Effector memory CD4-positive, alpha-beta T cell (primary cell): ENCODE measurements around the gene ALDH18A1.

Source experiments
- DNase-seq, 3 donors: peaks; one replicate each; pipeline ENCODE4 v3.0.0-alpha.2; 2020
- H3K27ac ChIP-seq: 2 replicates; pipeline ENCODE4 v1.7.0; 2013; ENCODE audit warnings: mild to moderate bottlenecking, low read length, moderate library complexity; ENCODE audit not compliant: insufficient read depth, poor library complexity, severe bottlenecking
- H3K27me3 ChIP-seq: replicated peaks from 2 replicates; pipeline ENCODE4 v1.7.0; 2013; ENCODE audit warnings: mild to moderate bottlenecking, low read length; ENCODE audit not compliant: insufficient read depth, control insufficient read depth, poor library complexity, severe bottlenecking
- H3K36me3 ChIP-seq: 2 replicates; pipeline ENCODE4 v1.7.0; 2013; ENCODE audit warnings: mild to moderate bottlenecking, low read length, moderate library complexity; ENCODE audit not compliant: control insufficient read depth, insufficient read depth
- H3K4me1 ChIP-seq: 2 replicates; pipeline ENCODE4 v1.7.0; 2013; ENCODE audit warnings: low read length, mild to moderate bottlenecking; ENCODE audit not compliant: control insufficient read depth, insufficient read depth, poor library complexity, severe bottlenecking
- H3K4me3 ChIP-seq: 2 replicates; pipeline ENCODE4 v1.7.0; 2013; ENCODE audit warnings: low read length, low read depth, mild to moderate bottlenecking; ENCODE audit not compliant: insufficient read depth, poor library complexity, severe bottlenecking
- H3K9me3 ChIP-seq: 2 replicates; pipeline ENCODE4 v1.7.0; 2013; ENCODE audit warnings: mild to moderate bottlenecking, low read length, moderate library complexity; ENCODE audit not compliant: control insufficient read depth
- total RNA-seq, 3 donors: gene quantifications; one replicate each; lab custom pipeline; 2026; lab: John Stamatoyannopoulos, UW

Gene ALDH18A1
- total RNA-seq = 30.5 to 38.6 (median 35.4) reads per million in 3 donors

DNA sequence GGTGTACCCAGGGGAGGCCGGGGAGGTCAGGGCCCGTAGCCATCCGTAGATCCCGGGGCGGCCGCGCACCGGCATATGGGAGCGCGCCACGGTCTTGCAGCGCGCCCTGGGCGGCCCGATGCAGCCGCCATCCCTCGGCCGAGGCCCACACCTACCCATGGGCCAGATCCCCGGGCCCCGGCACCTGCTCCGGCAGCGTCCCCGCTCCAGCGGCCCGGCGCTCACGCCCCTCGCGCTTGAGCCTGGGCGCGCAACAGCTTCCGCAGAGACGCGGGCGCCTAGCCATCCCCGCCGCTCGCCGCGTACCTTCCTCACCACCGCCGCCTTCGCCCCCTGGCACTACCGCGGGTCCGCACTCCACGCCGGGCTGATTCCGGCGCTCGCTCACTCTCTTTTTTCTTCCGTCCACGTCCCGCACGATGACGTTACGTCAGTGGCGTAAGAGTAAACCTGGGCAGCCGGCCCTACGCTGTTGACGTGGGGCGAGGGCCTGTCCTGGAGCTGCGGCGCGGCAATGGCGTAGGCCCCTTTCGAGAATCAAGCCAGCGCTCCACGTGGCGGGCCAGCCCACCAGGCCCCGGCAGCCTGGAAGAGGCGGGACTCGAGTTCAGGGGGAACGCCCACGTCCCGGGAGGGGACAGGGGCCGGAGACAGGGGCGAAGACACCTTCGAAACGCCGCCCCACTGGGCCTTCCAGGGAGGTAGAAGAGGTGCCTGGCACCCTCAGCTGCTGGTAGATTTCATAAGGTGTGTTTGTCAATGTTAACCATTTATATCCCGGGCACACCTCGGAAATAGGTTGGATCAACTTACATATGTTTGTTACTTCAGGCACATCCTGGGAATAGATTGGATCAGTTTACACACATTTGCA is at the start of gene ALDH18A1:
ALDH18A1 (minus strand) TSS at position 421 of the 874 bp plus-strand sequence. CDS start 3,334 bp downstream, outside the sequence.
- peak within 1 kb of the TSS; percentile 53 for H3K27ac ChIP-seq
- H3K4me3 ChIP-seq = peak within 1 kb of the TSS; percentile 89
- no peaks in the 10 kb centered on the region for H3K27me3 ChIP-seq
- H3K4me1 ChIP-seq = peaks cover 8% of the 10 kb centered on the region
- H3K9me3 ChIP-seq = no peaks in the 10 kb centered on the region
- DNase-seq = peak; percentile 82 to 86 (median 83)
- peaks cover 7% of the 10 kb centered on the region for H3K36me3 ChIP-seq

GRCh38 chr10:95698415-95698814 is 41.9 kb upstream of the ALDH18A1 start:
- Histone ChIP-seq H3K9me3 (no peaks in the 10 kb centered on the region), H3K27ac (no peak overlapping the region), H3K4me3 (no peak overlapping the region), H3K27me3 (no peaks in the 10 kb centered on the region), H3K36me3 (no peaks in the 10 kb centered on the region), H3K4me1 (no peaks in the 10 kb centered on the region)
- DNase-seq = no peak

- Histone ChIP-seq H3K9me3 (no peaks in the 10 kb centered on the region), H3K27ac (no peak overlapping the region), H3K36me3 (no peaks in the 10 kb centered on the region), H3K27me3 (no peaks in the 10 kb centered on the region), H3K4me3 (no peak overlapping the region), H3K4me1 (peaks cover 7% of the 10 kb centered on the region)
- DNase-seq = no peak
Measured at GRCh38 chr10:95697429-95697828, 40.9 kb upstream of the ALDH18A1 start.

DNA sequence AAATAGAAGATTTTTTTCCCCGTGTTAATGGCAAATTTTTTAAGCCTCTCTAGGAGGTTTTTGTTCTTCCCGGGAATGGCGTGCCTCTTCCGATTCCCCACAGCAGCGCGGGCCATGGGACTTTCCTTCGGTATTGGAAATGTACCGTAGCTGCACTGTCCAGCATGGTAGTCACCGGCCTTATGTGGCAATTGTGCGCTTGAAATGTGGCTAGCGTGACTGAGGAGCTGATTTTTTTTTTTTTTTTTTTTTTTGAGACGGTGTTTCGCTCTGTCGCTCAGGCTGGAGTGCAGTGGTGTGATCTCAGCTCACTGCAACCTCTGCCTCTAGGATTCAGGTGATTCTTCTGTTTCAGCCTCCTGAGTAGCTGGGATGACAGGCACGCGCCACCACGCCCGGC is 38.2 kb upstream of the ALDH18A1 start:
- no peak overlapping the region for H3K4me3 ChIP-seq
- DNase-seq = no peak

DNA sequence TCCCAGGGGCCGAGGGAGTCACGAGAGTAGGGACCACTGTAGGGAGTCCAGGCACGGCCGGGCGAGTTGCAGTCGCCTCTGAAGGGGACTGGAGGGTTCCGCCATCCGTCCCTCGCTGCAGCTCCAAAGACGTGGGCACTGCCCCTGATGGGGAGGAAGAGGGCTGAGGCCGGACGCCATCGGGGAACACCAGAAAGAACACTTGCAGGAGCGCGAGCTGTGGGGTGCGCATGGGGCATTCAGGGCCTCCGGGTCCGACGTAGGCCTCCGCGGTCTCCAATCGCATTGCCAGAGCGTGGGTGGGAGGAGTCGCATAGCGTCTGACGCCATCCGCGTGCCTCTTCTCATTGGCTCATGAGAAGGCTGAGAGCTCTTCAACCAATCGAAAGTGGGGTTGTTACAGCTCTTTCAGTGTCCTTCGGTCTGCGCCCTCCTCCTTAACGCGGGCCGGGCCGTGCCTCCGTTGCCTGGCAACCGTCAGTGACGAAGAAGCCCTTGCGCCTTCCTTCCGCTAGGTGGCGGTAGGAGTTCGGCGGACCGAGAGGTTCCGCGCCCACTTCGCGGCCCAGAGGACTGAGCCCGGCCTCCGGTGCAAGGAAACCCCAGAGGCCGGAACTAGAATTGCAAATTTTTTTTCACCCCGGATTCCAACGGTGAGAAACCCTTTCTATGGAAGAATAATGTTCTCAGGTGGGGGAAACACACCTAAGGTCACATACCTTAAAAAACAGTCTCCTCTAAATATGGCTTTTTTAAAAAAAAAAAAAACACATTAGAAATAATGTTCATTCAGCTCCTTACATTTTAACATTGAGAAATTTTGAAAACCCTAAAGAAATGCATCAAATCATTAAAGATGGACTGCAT is 37.4 kb upstream of the ALDH18A1 start, which contains the start of gene TCTN3:
TCTN3 (minus strand) TSS at position 260 of the 867 bp plus-strand sequence; CDS start at position 232, 28 bp downstream.
- peak; percentile 95 to 96 (median 95) for DNase-seq
- Histone ChIP-seq H3K4me1 (peaks cover 7% of the 10 kb centered on the region), H3K4me3 (peak within 1 kb of the TSS; percentile 79), H3K9me3 (no peaks in the 10 kb centered on the region), H3K27me3 (no peaks in the 10 kb centered on the region), H3K27ac (peak within 1 kb of the TSS; percentile 86), H3K36me3 (peaks cover 19% of the 10 kb centered on the region)

More for the DNA sequence above, 38.2 kb upstream of the ALDH18A1 start:
- no peaks in the 10 kb centered on the region for H3K9me3 ChIP-seq
- H3K27me3 ChIP-seq = no peaks in the 10 kb centered on the region
- H3K27ac ChIP-seq = no peak overlapping the region
- H3K36me3 ChIP-seq = peaks cover 14% of the 10 kb centered on the region
- H3K4me1 ChIP-seq = peaks cover 7% of the 10 kb centered on the region

- H3K27ac ChIP-seq = peak overlapping the region; percentile 86
- peaks cover 7% of the 10 kb centered on the region for H3K4me1 ChIP-seq
- H3K36me3 ChIP-seq = peaks cover 19% of the 10 kb centered on the region
- no peaks in the 10 kb centered on the region for H3K27me3 ChIP-seq
- no peak for DNase-seq
- no peaks in the 10 kb centered on the region for H3K9me3 ChIP-seq
- H3K4me3 ChIP-seq = peak overlapping the region; percentile 79
Measured at GRCh38 chr10:95693071-95693667, 36.7 kb upstream of the ALDH18A1 start.

DNA sequence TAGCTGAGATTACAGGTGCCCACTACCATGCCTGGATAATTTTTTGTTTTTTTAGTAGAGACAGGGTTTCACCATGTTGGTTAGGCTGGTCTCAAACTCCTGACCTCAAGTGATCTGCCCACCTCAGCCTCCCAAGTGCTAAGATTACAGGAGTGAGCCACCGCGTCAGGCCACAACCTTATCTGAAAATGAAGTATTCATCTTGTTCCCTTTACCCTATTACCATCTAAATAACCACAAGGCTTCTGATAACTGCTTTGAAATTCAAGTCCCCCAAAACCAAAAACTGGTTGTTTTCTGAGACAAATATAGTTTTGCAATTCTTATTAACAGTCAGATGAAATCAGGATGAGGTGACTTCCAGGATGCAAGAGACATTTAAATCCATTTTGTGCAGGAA is 34.8 kb upstream of the ALDH18A1 start:
- H3K36me3 ChIP-seq = peaks cover 35% of the 10 kb centered on the region
- H3K27ac ChIP-seq = no peak overlapping the region
- peaks cover 7% of the 10 kb centered on the region for H3K4me1 ChIP-seq
- no peak for DNase-seq
- H3K9me3 ChIP-seq = no peaks in the 10 kb centered on the region
- H3K4me3 ChIP-seq = no peak overlapping the region
- no peaks in the 10 kb centered on the region for H3K27me3 ChIP-seq

- Histone ChIP-seq H3K27me3 (no peaks in the 10 kb centered on the region), H3K9me3 (no peaks in the 10 kb centered on the region), H3K4me1 (peaks cover 7% of the 10 kb centered on the region), H3K36me3 (peaks cover 58% of the 10 kb centered on the region), H3K4me3 (no peak overlapping the region), H3K27ac (no peak overlapping the region)
- DNase-seq = no peak
Measured at GRCh38 chr10:95688648-95689047, 32.1 kb upstream of the ALDH18A1 start.

- DNase-seq = no peak
- Histone ChIP-seq H3K4me1 (no peaks in the 10 kb centered on the region), H3K9me3 (no peaks in the 10 kb centered on the region), H3K4me3 (no peak overlapping the region), H3K27me3 (no peaks in the 10 kb centered on the region), H3K27ac (no peak overlapping the region), H3K36me3 (peaks cover 68% of the 10 kb centered on the region)
Measured at GRCh38 chr10:95683966-95684365, 27.5 kb upstream of the ALDH18A1 start.
